Cortex of kidney (tissue), 1 donor: ENCODE measurements around the gene TRIM37.
"Not testable (repeated sequence)": the region's sequence is repeated elsewhere in the genome, so short reads cannot be mapped to it uniquely, and the experiment has no call there.

Experiments used
- DNase-seq: peaks from one replicate; lab custom pipeline; 2025; lab: John Stamatoyannopoulos, UW

TRIM37 gene

GRCh38 chr17:59106463-59107305 lies at the start of gene TRIM37:
TRIM37 (minus strand) TSS chr17:59106880; CDS start chr17:59106461, 419 bp downstream.
- DNase-seq = peak; percentile 64

- peak; percentile 79 for DNase-seq
Observed at GRCh38 chr17:59155439-59156177, 48.9 kb upstream of the TRIM37 start, which contains the start of gene PRR11. PRR11 (plus strand) TSS chr17:59155746; CDS start chr17:59169753, 14,007 bp downstream.

- peak; percentile 79 for DNase-seq
Observed at GRCh38 chr17:59154721-59155438, 48.2 kb upstream of the TRIM37 start, which contains the start of gene SKA2. SKA2 (minus strand) TSS chr17:59155186; CDS start chr17:59155163, 23 bp downstream.

GRCh38 chr17:59154292-59154720 lies 47.6 kb upstream of the TRIM37 start:
- no peak for DNase-seq

GRCh38 chr17:59152925-59153324 lies 46.2 kb upstream of the TRIM37 start:
- DNase-seq = no peak

- no peak for DNase-seq
Observed at GRCh38 chr17:59151591-59151990, 44.9 kb upstream of the TRIM37 start.

GRCh38 chr17:59151006-59151405 lies 44.3 kb upstream of the TRIM37 start:
- no peak for DNase-seq

GRCh38 chr17:59149841-59150511 lies 43.3 kb upstream of the TRIM37 start:
- DNase-seq = no peak

- DNase-seq = no peak
Observed at GRCh38 chr17:59149051-59149450, 42.4 kb upstream of the TRIM37 start.

GRCh38 chr17:59145571-59146096 lies 39.0 kb upstream of the TRIM37 start:
- no peak for DNase-seq

- no peak for DNase-seq
Observed at GRCh38 chr17:59141860-59142259, 35.2 kb upstream of the TRIM37 start.

GRCh38 chr17:59139939-59140338 lies 33.3 kb upstream of the TRIM37 start:
- DNase-seq = no peak

- DNase-seq = not testable (repeated sequence)
Observed at GRCh38 chr17:59138339-59138738, 31.7 kb upstream of the TRIM37 start.

GRCh38 chr17:59131131-59131530 lies 24.5 kb upstream of the TRIM37 start:
- no peak for DNase-seq

GRCh38 chr17:59129814-59130213 lies 23.1 kb upstream of the TRIM37 start:
- no peak for DNase-seq

GRCh38 chr17:59126809-59127417 lies 20.2 kb upstream of the TRIM37 start:
- DNase-seq = no peak

- no peak for DNase-seq
Observed at GRCh38 chr17:59124665-59125064, 18.0 kb upstream of the TRIM37 start.

GRCh38 chr17:59121901-59122480 lies 15.3 kb upstream of the TRIM37 start:
- DNase-seq = no peak

GRCh38 chr17:59115474-59115873 lies 8.8 kb upstream of the TRIM37 start:
- no peak for DNase-seq

- DNase-seq = no peak
Observed at GRCh38 chr17:59111539-59111938, 4.9 kb upstream of the TRIM37 start.

GRCh38 chr17:59110973-59111372 lies 4.3 kb upstream of the TRIM37 start:
- no peak for DNase-seq
